ENCODE measurements around the gene NOS2.
"Not testable (repeated sequence)": the region's sequence is repeated elsewhere in the genome, so short reads cannot be mapped to it uniquely, and the experiment has no call there.

The NOS2 gene

GRCh38 chr17:27837769-27838168 is 37.4 kb upstream of the NOS2 start:
- DNase-seq (ENCODE audit: low read depth); H3K4me3 ChIP-seq (ENCODE audit: low read depth, low read length): not testable (repeated sequence)

GRCh38 chr17:27836651-27837050 is 36.3 kb upstream of the NOS2 start:
- DNase-seq (ENCODE audit: low read depth), result no peak
- H3K4me3 ChIP-seq (ENCODE audit: low read depth, low read length), result no peak overlapping the region
- no peak for TF ChIP-seq CTCF (IDR thresholded peaks at IDR 0.05; ENCODE audit: insufficient read depth, low read depth, low read length, missing control alignments)

- no peak for TF ChIP-seq CTCF (IDR thresholded peaks at IDR 0.05; ENCODE audit: insufficient read depth, low read depth, low read length, missing control alignments)
- DNase-seq (ENCODE audit: low read depth), result no peak
- no peak overlapping the region for H3K4me3 ChIP-seq (ENCODE audit: low read depth, low read length)
These were observed 34.2 kb upstream of the NOS2 start for GRCh38 chr17:27834571-27834970.

- TF ChIP-seq CTCF (IDR thresholded peaks at IDR 0.05; ENCODE audit: insufficient read depth, low read depth, low read length, missing control alignments), result no peak
- no peak overlapping the region for H3K4me3 ChIP-seq (ENCODE audit: low read depth, low read length)
- no peak for DNase-seq (ENCODE audit: low read depth)
These were observed 32.5 kb upstream of the NOS2 start for GRCh38 chr17:27832831-27833230.

GRCh38 chr17:27829888-27830287 is 29.6 kb upstream of the NOS2 start:
- H3K4me3 ChIP-seq (ENCODE audit: low read depth, low read length); DNase-seq (ENCODE audit: low read depth): not testable (repeated sequence)

GRCh38 chr17:27829143-27829711 is 28.9 kb upstream of the NOS2 start:
- not testable (repeated sequence) for DNase-seq (ENCODE audit: low read depth); H3K4me3 ChIP-seq (ENCODE audit: low read depth, low read length)

- DNase-seq (ENCODE audit: low read depth), result no peak
- no peak for TF ChIP-seq CTCF (IDR thresholded peaks at IDR 0.05; ENCODE audit: insufficient read depth, low read depth, low read length, missing control alignments)
- H3K4me3 ChIP-seq (ENCODE audit: low read depth, low read length), result no peak overlapping the region
These were observed 25.1 kb upstream of the NOS2 start for GRCh38 chr17:27825459-27825858.

GRCh38 chr17:27824745-27825144 is 24.4 kb upstream of the NOS2 start:
- no peak overlapping the region for H3K4me3 ChIP-seq (ENCODE audit: low read depth, low read length)
- DNase-seq (ENCODE audit: low read depth), result no peak
- no peak for TF ChIP-seq CTCF (IDR thresholded peaks at IDR 0.05; ENCODE audit: insufficient read depth, low read depth, low read length, missing control alignments)

Measured in GM12865 (cell line).